ENCODE results near the gene RESF1. TPM values are rescaled to one million over a fixed set of nuclear protein-coding genes. Genes with fewer than 3 reads are reported as not detected.

RESF1 gene
- total and polyA plus RNA-seq, 12 donors: 8.8 to 71.5 (median 19.3) TPM

- no peaks in the 10 kb centered on the region for H3K27me3 ChIP-seq
- peaks cover 0 to 85% (median 19%) of the 10 kb centered on the region in 9 donors for H3K36me3 ChIP-seq
- DNase-seq (no peak), ATAC-seq (peak in 1 of 8 donors; percentile 11)
- peaks cover 0 to 14% (median 0%) of the 10 kb centered on the region in 11 donors for H3K9me3 ChIP-seq
- peaks cover 0 to 16% (median 0%) of the 10 kb centered on the region in 9 donors for H3K4me1 ChIP-seq
- WGBS, 2 donors: 76 to 79% methylated on average over 15 of the region's 15 CpGs
- no peak overlapping the region for H3K27ac ChIP-seq
- no peak overlapping the region for H3K4me3 ChIP-seq
- intact Hi-C loops (cut with DNase I): loop anchor here in 1 of 10 donors (10.0 kb wide), 1 partner anchor 305 kb away; no protein-coding TSS in a partner anchor
- TF ChIP-seq, protein P1, sequence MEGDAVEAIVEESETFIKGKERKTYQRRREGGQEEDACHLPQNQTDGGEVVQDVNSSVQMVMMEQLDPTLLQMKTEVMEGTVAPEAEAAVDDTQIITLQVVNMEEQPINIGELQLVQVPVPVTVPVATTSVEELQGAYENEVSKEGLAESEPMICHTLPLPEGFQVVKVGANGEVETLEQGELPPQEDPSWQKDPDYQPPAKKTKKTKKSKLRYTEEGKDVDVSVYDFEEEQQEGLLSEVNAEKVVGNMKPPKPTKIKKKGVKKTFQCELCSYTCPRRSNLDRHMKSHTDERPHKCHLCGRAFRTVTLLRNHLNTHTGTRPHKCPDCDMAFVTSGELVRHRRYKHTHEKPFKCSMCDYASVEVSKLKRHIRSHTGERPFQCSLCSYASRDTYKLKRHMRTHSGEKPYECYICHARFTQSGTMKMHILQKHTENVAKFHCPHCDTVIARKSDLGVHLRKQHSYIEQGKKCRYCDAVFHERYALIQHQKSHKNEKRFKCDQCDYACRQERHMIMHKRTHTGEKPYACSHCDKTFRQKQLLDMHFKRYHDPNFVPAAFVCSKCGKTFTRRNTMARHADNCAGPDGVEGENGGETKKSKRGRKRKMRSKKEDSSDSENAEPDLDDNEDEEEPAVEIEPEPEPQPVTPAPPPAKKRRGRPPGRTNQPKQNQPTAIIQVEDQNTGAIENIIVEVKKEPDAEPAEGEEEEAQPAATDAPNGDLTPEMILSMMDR (IDR thresholded peaks at IDR 0.05): no peak
Observed at GRCh38 chr12:31989571-31990362, 30.6 kb downstream of the RESF1 start.

DNA sequence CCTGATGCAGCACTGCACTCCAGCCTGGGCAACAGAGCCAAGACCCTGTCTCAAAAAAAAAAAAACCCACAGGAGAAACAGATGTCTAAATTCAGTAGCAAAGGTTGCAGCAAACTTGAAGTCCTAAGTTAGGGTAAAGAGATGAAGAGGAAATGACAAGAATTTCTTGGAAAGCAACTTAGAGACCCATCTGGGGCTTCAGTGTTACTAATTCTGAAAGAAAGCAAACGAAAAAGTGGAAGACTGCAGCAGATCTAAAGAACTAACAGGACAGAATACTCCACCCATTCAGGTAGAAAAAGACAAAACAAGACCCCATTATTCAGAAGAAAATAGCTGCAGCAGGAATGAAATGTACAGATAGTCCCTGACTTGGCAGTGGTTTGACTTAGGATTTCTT, 31.9 kb downstream of the RESF1 start:
- intact Hi-C loops (cut with DNase I): no loop called here
- ATAC-seq (no peak), DNase-seq (no peak)
- Histone ChIP-seq H3K4me1 (peaks cover 0 to 16% (median 0%) of the 10 kb centered on the region in 9 donors), H3K4me3 (no peak overlapping the region), H3K27me3 (no peaks in the 10 kb centered on the region), H3K27ac (peak overlapping the region in 1 of 10 donors; percentile 2), H3K9me3 (peaks cover 0 to under 1% (median 0%) of the 10 kb centered on the region in 11 donors), H3K36me3 (peaks cover 0 to 93% (median 22%) of the 10 kb centered on the region in 9 donors)
- TF ChIP-seq, protein P1 (IDR thresholded peaks at IDR 0.05): no peak
- WGBS, 2 donors: 75 to 76% methylated on average over 1 of the region's 1 CpG

DNA sequence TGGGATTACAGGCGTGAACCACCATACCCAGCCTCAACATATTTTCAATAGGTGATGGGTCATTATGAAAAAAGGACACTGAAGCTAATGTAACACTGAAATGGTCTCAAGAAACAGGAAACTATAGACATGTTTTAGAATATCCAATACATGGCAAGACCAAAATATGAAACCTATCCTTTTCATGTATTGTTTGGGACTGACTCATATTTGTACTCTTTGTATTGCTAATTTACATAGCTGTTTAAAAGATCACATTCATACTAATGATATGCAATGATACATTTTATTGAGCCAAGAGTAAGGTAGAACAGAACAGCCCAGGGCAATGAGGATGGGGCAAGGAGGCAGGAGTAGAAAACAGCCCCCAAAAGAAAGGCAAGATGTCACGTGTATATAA, 32.6 kb downstream of the RESF1 start:
- Histone ChIP-seq H3K9me3 (no peaks in the 10 kb centered on the region), H3K4me3 (no peak overlapping the region), H3K27me3 (no peaks in the 10 kb centered on the region), H3K36me3 (peaks cover 0 to 97% (median 29%) of the 10 kb centered on the region in 9 donors), H3K27ac (no peak overlapping the region), H3K4me1 (peaks cover 0 to 12% (median 0%) of the 10 kb centered on the region in 9 donors)
- WGBS, 2 donors: 96 to 97% methylated on average over 2 of the region's 2 CpGs
- no peak for DNase-seq
- no peak for ATAC-seq
- TF ChIP-seq, protein P1 (IDR thresholded peaks at IDR 0.05): no peak
- intact Hi-C loops (cut with DNase I): no loop called here

DNA sequence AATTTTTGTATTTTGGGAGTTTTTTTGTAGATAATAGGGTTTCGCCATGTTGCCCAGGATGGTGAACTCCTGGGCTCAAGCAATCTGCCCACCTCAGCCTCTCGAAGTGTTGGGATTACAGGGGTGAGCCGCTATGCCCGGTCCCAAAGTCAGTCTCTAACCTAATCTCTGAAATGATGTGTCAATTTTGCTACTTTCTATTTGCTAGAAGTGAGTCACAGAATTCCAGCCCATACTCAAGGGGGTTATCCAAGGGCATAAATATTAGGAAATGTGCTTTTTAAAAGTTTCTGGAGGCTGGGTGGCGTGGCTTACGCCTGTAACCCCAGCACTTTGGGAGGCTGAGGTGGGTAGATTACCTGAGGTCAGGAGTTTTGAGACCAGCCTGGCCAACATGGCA, 40.5 kb downstream of the RESF1 start:
- Histone ChIP-seq H3K27me3 (no peaks in the 10 kb centered on the region), H3K4me1 (peaks cover 0 to 8% (median 0%) of the 10 kb centered on the region in 9 donors), H3K4me3 (no peak overlapping the region), H3K27ac (no peak overlapping the region), H3K9me3 (no peaks in the 10 kb centered on the region), H3K36me3 (peaks cover 0 to 71% (median 43%) of the 10 kb centered on the region in 9 donors)
- WGBS, 2 donors: 91 to 99% methylated on average over 6 of the region's 6 CpGs
- DNase-seq: no peak
- intact Hi-C loops (cut with DNase I): no loop called here
- TF ChIP-seq, protein P1 (IDR thresholded peaks at IDR 0.05): no peak
- ATAC-seq: no peak
